ENCODE results near the gene F12. TPM values are rescaled to one million over a fixed set of nuclear protein-coding genes. Genes with fewer than 3 reads are reported as not detected.

The F12 gene
- total RNA-seq, 1 experiment from 2014 or later = 13.4 TPM

- peak overlapping the region; percentile 72 for H3K27ac ChIP-seq (ENCODE audit: low read length)
- H3K36me3 ChIP-seq (ENCODE audit: control insufficient read depth, insufficient read depth, low read length) = no peaks in the 10 kb centered on the region
- ChIA-PET CTCF (interaction anchor here (0.6 to 4.3 kb wide), 13 partner anchors 9 to 97 kb away, joined by 3 to 34 read pairs (median 4); partner anchors contain the start of gene GRK6), POLR2A (interaction anchor here (0.6 to 1.1 kb wide), 4 partner anchors 22 to 52 kb away, joined by 3 to 11 read pairs (median 6); no protein-coding TSS in a partner anchor)
- peak overlapping the region; percentile 60 to 86 for H3K4me3 ChIP-seq (ENCODE audit: low read depth in 2 of 2, low read length in 2 of 2)
- peaks cover 10% of the 10 kb centered on the region for H3K4me1 ChIP-seq (ENCODE audit: control insufficient read depth, insufficient read depth, low read length)
- H3K9me3 ChIP-seq (ENCODE audit: control insufficient read depth, insufficient read depth, low read depth, low read length) = no peaks in the 10 kb centered on the region
- ATAC-seq = peak; percentile 88
- no TSS peak for BruUV-seq (replicated peaks)
- no peak for DNase-seq (ENCODE audit: low read depth, low spot score)
- in situ Hi-C loops (cut with HindIII; ENCODE audit: low pct_unique_long_range_greater_than_20kb, low sequenced_read_pairs) (no loop called here), intact Hi-C loops (cut with micrococcal nuclease; ENCODE audit: unreplicated experiment) (loop anchor here (2.0 kb wide), 1 partner anchor 53 kb away; no protein-coding TSS in a partner anchor)
- peak; percentile 69; the same call in 1 of the 2 replicates for TF ChIP-seq SIN3A (IDR thresholded peaks at IDR 0.05; ENCODE audit: borderline replicate concordance, insufficient read depth, low read depth, low read length)
- peak; percentile 82 for TF ChIP-seq CTCF (IDR thresholded peaks at IDR 0.05)
- 0 out of 4 replicates have a peak, but pooled peaks of 1 of the 2 experiments have one; percentile 44 for TF ChIP-seq REST (IDR thresholded peaks at IDR 0.05; ENCODE audit: insufficient read depth in 1 of 2, low read depth in 2 of 2, low read length in 1 of 2)
- peak; percentile 56; the same call in 1 of the 2 replicates for TF ChIP-seq POLR2AphosphoS5 (IDR thresholded peaks at IDR 0.05; ENCODE audit: low read depth, low read length)
- TF ChIP-seq TCF7L2 (IDR thresholded peaks at IDR 0.05; ENCODE audit: low read depth, low read length) = no peak
- no peaks in the 10 kb centered on the region for H3K27me3 ChIP-seq (ENCODE audit: control insufficient read depth, insufficient read depth, low read length)
Observed at GRCh38 chr5:177403792-177404640, 5.3 kb downstream of the F12 start.

GRCh38 chr5:177403102-177403791, 6.1 kb downstream of the F12 start:
- ChIA-PET POLR2A (interaction anchor here (0.7 to 1.0 kb wide), 4 partner anchors 27 to 85 kb away, joined by 3 to 8 read pairs (median 5); no protein-coding TSS in a partner anchor), CTCF (interaction anchor here (0.6 to 4.3 kb wide), 13 partner anchors 13 to 289 kb away, joined by 3 to 34 read pairs (median 4); partner anchors contain the start of gene GRK6)
- Histone ChIP-seq H3K4me1 (ENCODE audit: control insufficient read depth, insufficient read depth, low read length) (peaks cover 10% of the 10 kb centered on the region), H3K36me3 (ENCODE audit: control insufficient read depth, insufficient read depth, low read length) (no peaks in the 10 kb centered on the region), H3K4me3 (ENCODE audit: low read depth in 2 of 2, low read length in 2 of 2) (peak overlapping the region; percentile 60 to 86), H3K9me3 (ENCODE audit: control insufficient read depth, insufficient read depth, low read depth, low read length) (no peaks in the 10 kb centered on the region), H3K27ac (ENCODE audit: low read length) (peak overlapping the region; percentile 72), H3K27me3 (ENCODE audit: control insufficient read depth, insufficient read depth, low read length) (no peaks in the 10 kb centered on the region)
- intact Hi-C loops (cut with micrococcal nuclease; ENCODE audit: unreplicated experiment) (loop anchor here (2.0 kb wide), 1 partner anchor 54 kb away; no protein-coding TSS in a partner anchor), in situ Hi-C loops (cut with HindIII; ENCODE audit: low pct_unique_long_range_greater_than_20kb, low sequenced_read_pairs) (no loop called here)
- BruUV-seq (replicated peaks) = no TSS peak
- ATAC-seq (peak; percentile 63), DNase-seq (ENCODE audit: low read depth, low spot score) (no peak)
- no peak for TF ChIP-seq POLR2AphosphoS5 (IDR thresholded peaks at IDR 0.05; ENCODE audit: low read depth, low read length)
- 0 out of 2 replicates have a peak, but pooled peaks have one; percentile 2 for TF ChIP-seq SIN3A (IDR thresholded peaks at IDR 0.05; ENCODE audit: borderline replicate concordance, insufficient read depth, low read depth, low read length)

Data from Panc1 (cell line).